ENCODE measurements around the gene BBS9. TPM values are rescaled to one million over a fixed set of nuclear protein-coding genes. Genes with fewer than 3 reads are reported as not detected.

BBS9 gene
- total and polyA plus RNA-seq, 9 of the 15 experiments (the other 6 are each of a cell fraction or from before 2014, with no cell fraction given), result 0.77 to 3.3 (median 2.4) TPM

GRCh38 chr7:33459340-33459751, 330.0 kb downstream of the BBS9 start:
- H3K27ac ChIP-seq (ENCODE audit: extremely low read depth, low read depth, low read length), result no peak overlapping the region
- POLR2A ChIA-PET, result no interaction called here
- H3K4me1 ChIP-seq (replicated peaks in 1 of 2; ENCODE audit: control insufficient read depth in 2 of 2, insufficient read depth in 2 of 2, low read length in 2 of 2), result no peaks in the 10 kb centered on the region
- no peaks in the 10 kb centered on the region for H3K36me3 ChIP-seq (ENCODE audit: control insufficient read depth, insufficient read depth, low read length)
- no peak overlapping the region for H3K4me2 ChIP-seq (ENCODE audit: insufficient read depth, low read length)
- H4K20me1 ChIP-seq (replicated peaks; ENCODE audit: control insufficient read depth, insufficient read depth, low read length), result no peaks in the 10 kb centered on the region
- DNase-seq (ENCODE audit: extremely low read depth in 1 of 4, low spot score in 3 of 4) (peak in 1 of 4 experiments; percentile 4), ATAC-seq (no peak), FAIRE-seq (no peak)
- CTCF ChIA-PET (ENCODE audit: low intra/inter-chr PET ratio), result no interaction called here
- TF ChIP-seq NFIC (IDR thresholded peaks at IDR 0.05) (no peak), RAD21 (CRISPR knock-in tag; conservative IDR thresholded peaks at IDR 0.05 in 1 of 2, IDR thresholded peaks at IDR 0.05 in 1 of 2) (0 out of 4 replicates have a peak, but pooled peaks of 1 of the 2 experiments have one; percentile 2)
- H3K9me1 ChIP-seq (ENCODE audit: control insufficient read depth, insufficient read depth, low read length), result no peaks in the 10 kb centered on the region
- no peaks in the 10 kb centered on the region for H3K79me2 ChIP-seq (ENCODE audit: control insufficient read depth, insufficient read depth, low read length)
- no peaks in the 10 kb centered on the region; the same call in 1 of the 2 replicates for H3K9me3 ChIP-seq (replicated peaks; ENCODE audit: control insufficient read depth, insufficient read depth, low read depth, low read length)
- BruUV-seq (replicated peaks), result no TSS peak
- no peak overlapping the region for H2AFZ ChIP-seq (ENCODE audit: low read depth, low read length)
- H3K9ac ChIP-seq (ENCODE audit: insufficient read depth in 1 of 2, low read depth in 2 of 2, low read length in 2 of 2), result no peak overlapping the region
- in situ Hi-C loops (cut with MboI), result no loop called here
- no peaks in the 10 kb centered on the region for H3K27me3 ChIP-seq (ENCODE audit: control insufficient read depth in 2 of 2, insufficient read depth in 2 of 2, low read length in 2 of 2)
- intact Hi-C loops (cut with micrococcal nuclease), result no loop called here
- no peak overlapping the region for H3K4me3 ChIP-seq
- 0% methylated on average over 1 of the region's 1 CpG for WGBS (ENCODE audit: insufficient coverage, low coverage, missing lambda C conversion rate)

GRCh38 chr7:33463131-33463530, 333.8 kb downstream of the BBS9 start:
- no peak for FAIRE-seq
- Histone ChIP-seq H3K79me2 (ENCODE audit: control insufficient read depth, insufficient read depth, low read length) (no peaks in the 10 kb centered on the region), H3K9me1 (ENCODE audit: control insufficient read depth, insufficient read depth, low read length) (no peaks in the 10 kb centered on the region), H3K9me3 (replicated peaks; ENCODE audit: control insufficient read depth, insufficient read depth, low read depth, low read length) (no peaks in the 10 kb centered on the region; the same call in 1 of the 2 replicates), H3K4me3 (no peak overlapping the region), H2AFZ (ENCODE audit: low read depth, low read length) (no peak overlapping the region), H3K36me3 (ENCODE audit: control insufficient read depth, insufficient read depth, low read length) (no peaks in the 10 kb centered on the region), H3K27ac (ENCODE audit: extremely low read depth, low read depth, low read length) (no peak overlapping the region), H4K20me1 (replicated peaks; ENCODE audit: control insufficient read depth, insufficient read depth, low read length) (no peaks in the 10 kb centered on the region), H3K27me3 (ENCODE audit: control insufficient read depth in 2 of 2, insufficient read depth in 2 of 2, low read length in 2 of 2) (no peaks in the 10 kb centered on the region), H3K9ac (ENCODE audit: insufficient read depth in 1 of 2, low read depth in 2 of 2, low read length in 2 of 2) (no peak overlapping the region), H3K4me1 (replicated peaks in 1 of 2; ENCODE audit: control insufficient read depth in 2 of 2, insufficient read depth in 2 of 2, low read length in 2 of 2) (no peaks in the 10 kb centered on the region), H3K4me2 (ENCODE audit: insufficient read depth, low read length) (no peak overlapping the region)
- ATAC-seq, result no peak
- intact Hi-C loops (cut with micrococcal nuclease) (no loop called here), in situ Hi-C loops (cut with MboI) (no loop called here)
- ChIA-PET CTCF (ENCODE audit: low intra/inter-chr PET ratio) (no interaction called here), POLR2A (no interaction called here)
- DNase-seq (ENCODE audit: extremely low read depth in 1 of 4, low spot score in 3 of 4), result no peak
- BruUV-seq (replicated peaks), result no TSS peak
- 4% methylated on average over 2 of the region's 2 CpGs for WGBS (ENCODE audit: insufficient coverage, low coverage, missing lambda C conversion rate)
- TF ChIP-seq ZNF436 (CRISPR knock-in tag; IDR thresholded peaks at IDR 0.05) (no peak), CHAMP1 (IDR thresholded peaks at IDR 0.05) (no peak), ZNF239 (CRISPR knock-in tag; IDR thresholded peaks at IDR 0.05) (no peak), ETV6 (IDR thresholded peaks at IDR 0.05; ENCODE audit: borderline replicate concordance in 1 of 2, low read depth in 2 of 2, low read length in 1 of 2) (no peak), ETV6 (CRISPR knock-in tag; IDR thresholded peaks at IDR 0.05; ENCODE audit: borderline replicate concordance) (no peak), ESRRA (IDR thresholded peaks at IDR 0.05; ENCODE audit: borderline replicate concordance, low read depth) (no peak), ZNF766 (CRISPR knock-in tag; conservative IDR thresholded peaks at IDR 0.05) (no peak), ETV5 (CRISPR knock-in tag; IDR thresholded peaks at IDR 0.05; ENCODE audit: low read depth) (no peak), PHF20 (IDR thresholded peaks at IDR 0.05; ENCODE audit: partially characterized antibody) (no peak), EZH2 (IDR thresholded peaks at IDR 0.05; ENCODE audit: borderline replicate concordance, low read depth, low read length) (no peak), ZNF449 (CRISPR knock-in tag; IDR thresholded peaks at IDR 0.05) (no peak), SP1 (CRISPR knock-in tag; IDR thresholded peaks at IDR 0.05) (no peak)

Measured in K562 (cell line).